A172 (cell line): ENCODE results near the gene PGGHG. TPM values are rescaled to one million over a fixed set of nuclear protein-coding genes. Genes with fewer than 3 reads are reported as not detected.

Experiments
- total RNA-seq: library from RNA; depleted of rRNA; stranded (reverse); fragments of >200 nt; shearing (Covaris generic); gene quantifications from 2 replicates; pipeline ENCODE4 v1.2.3, GENCODE V29; 2014; rRNA removed

Gene PGGHG
- total RNA-seq, 1 experiment from 2014 or later = 13.0 TPM

Other genes with a start within 250 kb of the PGGHG start
- not detected in 2 replicates for gene SCGB1C1, start 96.0 kb upstream of the PGGHG start, total RNA-seq
- 11.9 and 29.8 TPM in 2 replicates for gene BET1L, start 81.7 kb upstream of the PGGHG start, total RNA-seq
- 276 and 287 TPM in 2 replicates for gene RIC8A, start 81.4 kb upstream of the PGGHG start, total RNA-seq
- gene SIRT3, start 52.8 kb upstream of the PGGHG start, total RNA-seq = 17.5 and 19.7 TPM in 2 replicates
- 279 and 376 TPM in 2 replicates for gene PSMD13, start 52.1 kb upstream of the PGGHG start, total RNA-seq
- not detected in 2 replicates for gene NLRP6, start 10.7 kb upstream of the PGGHG start, total RNA-seq
- not detected in 2 replicates for gene IFITM5, start 10.4 kb downstream of the PGGHG start, total RNA-seq
- 17.6 and 22.6 TPM in 2 replicates for gene IFITM2, start 18.7 kb downstream of the PGGHG start, total RNA-seq
- 3.1 and 4.5 TPM in 2 replicates for gene IFITM1, start 24.9 kb downstream of the PGGHG start, total RNA-seq
- gene IFITM3, start 31.7 kb downstream of the PGGHG start, total RNA-seq = 63.1 and 73.6 TPM in 2 replicates
- 27.9 and 40.8 TPM in 2 replicates for gene B4GALNT4, start 80.4 kb downstream of the PGGHG start, total RNA-seq
- 39.8 and 44.0 TPM in 2 replicates for gene PKP3, start 105.1 kb downstream of the PGGHG start, total RNA-seq
- gene SIGIRR, start 125.9 kb downstream of the PGGHG start, total RNA-seq = 3.8 and 3.9 TPM in 2 replicates
- gene ANO9, start 152.9 kb downstream of the PGGHG start, total RNA-seq = 0.19 TPM in 1 of 2 replicates, not detected in the other
- gene PTDSS2, start 161.2 kb downstream of the PGGHG start, total RNA-seq = 29.7 and 30.4 TPM in 2 replicates
- 299 and 316 TPM in 2 replicates for gene RNH1, start 218.1 kb downstream of the PGGHG start, total RNA-seq
- gene HRAS, start 246.4 kb downstream of the PGGHG start, total RNA-seq = 74.6 and 99.9 TPM in 2 replicates
- gene LRRC56, start 248.4 kb downstream of the PGGHG start, total RNA-seq = not detected in 2 replicates